Gastrocnemius medialis (tissue), 4 donors: ENCODE results near the gene C20orf96. TPM values are rescaled to one million over a fixed set of nuclear protein-coding genes. Genes with fewer than 3 reads are reported as not detected.

Source experiments
- ATAC-seq, 2 donors: fragments of 150-250 bp; one replicate each; pipeline ENCODE4 v1.9.1; 2016
- DNase-seq, 2 donors: peaks; one replicate each; pipeline ENCODE4 v3.0.0-alpha.2; 2019
- H3K27ac ChIP-seq, 4 donors: fragments of 200-600 bp; sonication (generic); 1 replicate in 1 of 4; 2 replicates in 3 of 4; pipeline ENCODE4 v1.5.1; 2016 to 2018; ENCODE audit warnings: mild to moderate bottlenecking in 2 of 4, moderate library complexity in 1 of 4
- H3K27me3 ChIP-seq, 3 donors: fragments of 200-600 bp; sonication (generic) in 2 of 3; 1 replicate in 1 of 3; 2 replicates in 2 of 3; pipeline versions ENCODE4 v1.5.1 to v1.6.0; 2016 to 2019; ENCODE audit warnings: mild to moderate bottlenecking in 1 of 3, moderate library complexity in 1 of 3
- H3K36me3 ChIP-seq, 2 donors: fragments of 200-600 bp; sonication (generic) in 1 of 2; one replicate each; pipeline ENCODE4 v1.5.1; 2017 to 2018
- H3K4me1 ChIP-seq, 2 donors: fragments of 200-600 bp; sonication (generic) in 1 of 2; one replicate each; pipeline ENCODE4 v1.5.1; 2016 to 2017; ENCODE audit warnings: mild to moderate bottlenecking in 2 of 2
- H3K4me3 ChIP-seq, 4 donors: fragments of 200-600 bp; sonication (generic) in 3 of 4; 1 replicate in 1 of 4; 2 replicates in 3 of 4; pipeline ENCODE4 v1.5.1; 2016 to 2019; ENCODE audit warnings: mild to moderate bottlenecking in 2 of 4
- H3K9me3 ChIP-seq, 3 donors: fragments of 200-600 bp; sonication (generic) in 2 of 3; 1 replicate in 1 of 3; 2 replicates in 2 of 3; pipeline ENCODE4 v1.5.1; 2016 to 2019
- CTCF ChIP-seq, 5 experiments: fragments of 450-650 bp in 3 of 5; fragments of 200-600 bp in 2 of 5; sonication (generic) in 2 of 5; IDR thresholded peaks in 4 of 5; conservative IDR thresholded peaks in 1 of 5; 1 replicate in 4 of 5; 2 replicates in 1 of 5; pipeline ENCODE4 v1.5.1; 2016 to 2019; ENCODE audit warnings: antibody characterized with exemption in 5 of 5, mild to moderate bottlenecking in 3 of 5, moderate library complexity in 3 of 5
- POLR2A ChIP-seq, 2 donors: fragments of 450-650 bp; IDR thresholded peaks; one replicate each; pipeline ENCODE4 v1.6.1; 2017; ENCODE audit warnings: antibody characterized with exemption in 2 of 2, mild to moderate bottlenecking in 2 of 2, moderate library complexity in 2 of 2
- in situ Hi-C, 4 donors: fragments of 200-750 bp; cut with MboI; loops; one replicate each; pipeline versions ENCODE4 v1.15.0 to v1.8.0; 2017; ENCODE audit warnings: low sequenced_read_pairs in 4 of 4
- intact Hi-C: fragments of 100-400 bp; cut with DNase I; formaldehyde crosslinking; loops from one replicate; pipeline ENCODE4 v1.15.1; 2023; ENCODE audit warnings: low total_unique reads
- total RNA-seq, 4 donors: library from RNA; depleted of rRNA; stranded (reverse); fragments of >200 nt; gene quantifications; one replicate each; pipeline versions ENCODE4 v1.1.0 to v1.2.3, GENCODE V29; 2016

C20orf96 gene
- total RNA-seq, 4 donors from 2014 or later = 0.19 to 1.5 (median 0.58) TPM; not detected in 1

- H3K27me3 ChIP-seq = no peaks in the 10 kb centered on the region
- DNase-seq (no peak), ATAC-seq (no peak)
- TF ChIP-seq CTCF (IDR thresholded peaks at IDR 0.05 in 4 of 5, conservative IDR thresholded peaks at IDR 0.05 in 1 of 5) = no peak
- no peak for TF ChIP-seq POLR2A (IDR thresholded peaks at IDR 0.05)
- H3K4me3 ChIP-seq = no peak overlapping the region
- no peaks in the 10 kb centered on the region for H3K36me3 ChIP-seq
- H3K27ac ChIP-seq = no peak overlapping the region
- no peaks in the 10 kb centered on the region for H3K4me1 ChIP-seq
- H3K9me3 ChIP-seq = no peaks in the 10 kb centered on the region
- in situ Hi-C loops (no loop called here), intact Hi-C loops (no loop called here)
These were observed 47.6 kb downstream of the C20orf96 start for GRCh38 chr20:242905-243304.

- H3K27ac ChIP-seq = no peak overlapping the region
- ATAC-seq = no peak
- H3K4me1 ChIP-seq = no peaks in the 10 kb centered on the region
- in situ Hi-C loops = no loop called here
- intact Hi-C loops = no loop called here
- no peak overlapping the region for H3K4me3 ChIP-seq
- H3K36me3 ChIP-seq = no peaks in the 10 kb centered on the region
- DNase-seq = no peak
- TF ChIP-seq CTCF (IDR thresholded peaks at IDR 0.05 in 4 of 5, conservative IDR thresholded peaks at IDR 0.05 in 1 of 5) = no peak
- no peak for TF ChIP-seq POLR2A (IDR thresholded peaks at IDR 0.05)
- no peaks in the 10 kb centered on the region for H3K9me3 ChIP-seq
- H3K27me3 ChIP-seq = no peaks in the 10 kb centered on the region
These were observed 52.6 kb downstream of the C20orf96 start for GRCh38 chr20:237929-238328.

GRCh38 chr20:237489-237888 is 53.1 kb downstream of the C20orf96 start:
- no peak overlapping the region for H3K4me3 ChIP-seq
- in situ Hi-C loops = no loop called here
- no peak for ATAC-seq

GRCh38 chr20:235891-236290 is 54.7 kb downstream of the C20orf96 start:
- H3K27me3 ChIP-seq = no peaks in the 10 kb centered on the region
- intact Hi-C loops = no loop called here
- ATAC-seq (no peak), DNase-seq (no peak)
- H3K4me1 ChIP-seq = no peaks in the 10 kb centered on the region
- no peaks in the 10 kb centered on the region for H3K9me3 ChIP-seq
- no peak for TF ChIP-seq POLR2A (IDR thresholded peaks at IDR 0.05)
- H3K4me3 ChIP-seq = no peak overlapping the region
- H3K36me3 ChIP-seq = no peaks in the 10 kb centered on the region
- in situ Hi-C loops = no loop called here
- no peak overlapping the region for H3K27ac ChIP-seq

More at GRCh38 chr20:237489-237888, 53.1 kb downstream of the C20orf96 start:
- intact Hi-C loops = no loop called here
- no peaks in the 10 kb centered on the region for H3K9me3 ChIP-seq
- no peak overlapping the region for H3K27ac ChIP-seq
- H3K27me3 ChIP-seq = no peaks in the 10 kb centered on the region
- H3K36me3 ChIP-seq = no peaks in the 10 kb centered on the region
- no peak for TF ChIP-seq POLR2A (IDR thresholded peaks at IDR 0.05)
- TF ChIP-seq CTCF (IDR thresholded peaks at IDR 0.05 in 4 of 5, conservative IDR thresholded peaks at IDR 0.05 in 1 of 5) = no peak
- H3K4me1 ChIP-seq = no peaks in the 10 kb centered on the region
- no peak for DNase-seq

GRCh38 chr20:227439-228105 is 63.0 kb downstream of the C20orf96 start:
- no peak for DNase-seq
- in situ Hi-C loops (no loop called here), intact Hi-C loops (no loop called here)
- Histone ChIP-seq H3K27me3 (no peaks in the 10 kb centered on the region), H3K4me3 (no peak overlapping the region), H3K9me3 (no peaks in the 10 kb centered on the region), H3K36me3 (no peaks in the 10 kb centered on the region), H3K27ac (no peak overlapping the region), H3K4me1 (no peaks in the 10 kb centered on the region)
- TF ChIP-seq CTCF (IDR thresholded peaks at IDR 0.05 in 4 of 5, conservative IDR thresholded peaks at IDR 0.05 in 1 of 5) (no peak), POLR2A (IDR thresholded peaks at IDR 0.05) (no peak)
- ATAC-seq = no peak
